Neuron (in vitro differentiated cells): ENCODE data around the gene TEX2.
"Not testable (repeated sequence)": the region's sequence is repeated elsewhere in the genome, so short reads cannot be mapped to it uniquely, and the experiment has no call there.

Experiments
- H2AFZ ChIP-seq: one replicate; pipeline ENCODE4 v1.6.1; 2013; ENCODE audit warnings: low read depth, mild to moderate bottlenecking, inconsistent platforms, low read length, moderate library complexity
- H3K27me3 ChIP-seq: one replicate; pipeline ENCODE4 v1.6.1; 2013; ENCODE audit warnings: low read length; ENCODE audit not compliant: insufficient read depth
- H3K36me3 ChIP-seq: one replicate; pipeline ENCODE4 v1.6.1; 2013; ENCODE audit warnings: low read length; ENCODE audit not compliant: insufficient read depth
- H3K4me1 ChIP-seq: one replicate; pipeline ENCODE4 v1.6.1; 2013; ENCODE audit warnings: low read length; ENCODE audit not compliant: insufficient read depth
- H3K4me3 ChIP-seq: 2 replicates; pipeline ENCODE4 v1.5.1; 2013; ENCODE audit warnings: mild to moderate bottlenecking, low read length, moderate library complexity
- H3K9me3 ChIP-seq: one replicate; pipeline ENCODE4 v1.6.1; 2013; ENCODE audit warnings: low read length

The TEX2 gene

GRCh38 chr17:64174686-64175456 is 88.2 kb downstream of the TEX2 start:
- no peaks in the 10 kb centered on the region for H3K4me1 ChIP-seq
- H2AFZ ChIP-seq = no peak overlapping the region
- H3K9me3 ChIP-seq = no peaks in the 10 kb centered on the region
- no peak overlapping the region for H3K4me3 ChIP-seq
- H3K36me3 ChIP-seq = peaks cover 13% of the 10 kb centered on the region
- no peaks in the 10 kb centered on the region for H3K27me3 ChIP-seq

- Histone ChIP-seq H3K27me3 (no peaks in the 10 kb centered on the region), H3K4me3 (no peak overlapping the region), H3K36me3 (peaks cover 13% of the 10 kb centered on the region), H3K9me3 (no peaks in the 10 kb centered on the region), H2AFZ (no peak overlapping the region), H3K4me1 (no peaks in the 10 kb centered on the region)
These were observed 89.4 kb downstream of the TEX2 start for GRCh38 chr17:64173646-64174045.

GRCh38 chr17:64172510-64172909 is 90.5 kb downstream of the TEX2 start:
- Histone ChIP-seq H3K36me3 (peaks cover 13% of the 10 kb centered on the region), H3K9me3 (no peaks in the 10 kb centered on the region), H3K4me3 (no peak overlapping the region), H3K27me3 (no peaks in the 10 kb centered on the region), H2AFZ (no peak overlapping the region), H3K4me1 (no peaks in the 10 kb centered on the region)

GRCh38 chr17:64171041-64171440 is 92.0 kb downstream of the TEX2 start:
- Histone ChIP-seq H3K9me3 (no peaks in the 10 kb centered on the region), H3K36me3 (peaks cover 12% of the 10 kb centered on the region), H3K4me3 (no peak overlapping the region), H3K27me3 (no peaks in the 10 kb centered on the region), H2AFZ (no peak overlapping the region), H3K4me1 (no peaks in the 10 kb centered on the region)

GRCh38 chr17:64170286-64170685 is 92.8 kb downstream of the TEX2 start:
- Histone ChIP-seq H3K27me3 (no peaks in the 10 kb centered on the region), H3K36me3 (peaks cover 15% of the 10 kb centered on the region), H3K4me1 (no peaks in the 10 kb centered on the region), H3K9me3 (no peaks in the 10 kb centered on the region), H3K4me3 (no peak overlapping the region), H2AFZ (no peak overlapping the region)

- not testable (repeated sequence) for H3K4me1 ChIP-seq, H3K9me3 ChIP-seq, H2AFZ ChIP-seq, H3K4me3 ChIP-seq, H3K27me3 ChIP-seq
- peaks cover 17% of the 10 kb centered on the region for H3K36me3 ChIP-seq
These were observed 95.4 kb downstream of the TEX2 start for GRCh38 chr17:64167666-64168065.

GRCh38 chr17:64166876-64167275 is 96.2 kb downstream of the TEX2 start:
- H3K27me3 ChIP-seq = no peaks in the 10 kb centered on the region
- H3K4me3 ChIP-seq = no peak overlapping the region
- no peak overlapping the region for H2AFZ ChIP-seq
- H3K4me1 ChIP-seq = no peaks in the 10 kb centered on the region
- H3K36me3 ChIP-seq = peaks cover 17% of the 10 kb centered on the region
- no peaks in the 10 kb centered on the region for H3K9me3 ChIP-seq

GRCh38 chr17:64165347-64165746 is 97.7 kb downstream of the TEX2 start:
- Histone ChIP-seq H3K9me3 (no peaks in the 10 kb centered on the region), H3K36me3 (peaks cover 11% of the 10 kb centered on the region), H3K27me3 (no peaks in the 10 kb centered on the region), H3K4me3 (no peak overlapping the region), H2AFZ (no peak overlapping the region), H3K4me1 (no peaks in the 10 kb centered on the region)

- H3K27me3 ChIP-seq = no peaks in the 10 kb centered on the region
- peaks cover 11% of the 10 kb centered on the region for H3K36me3 ChIP-seq
- no peaks in the 10 kb centered on the region for H3K9me3 ChIP-seq
- H2AFZ ChIP-seq = no peak overlapping the region
- no peak overlapping the region for H3K4me3 ChIP-seq
- no peaks in the 10 kb centered on the region for H3K4me1 ChIP-seq
These were observed 98.3 kb downstream of the TEX2 start for GRCh38 chr17:64164596-64165285.

GRCh38 chr17:64163468-64163867 is 99.6 kb downstream of the TEX2 start:
- H3K4me1 ChIP-seq = no peaks in the 10 kb centered on the region
- H3K9me3 ChIP-seq = no peaks in the 10 kb centered on the region
- H3K36me3 ChIP-seq = peaks cover 11% of the 10 kb centered on the region
- no peak overlapping the region for H2AFZ ChIP-seq
- no peak overlapping the region for H3K4me3 ChIP-seq
- no peaks in the 10 kb centered on the region for H3K27me3 ChIP-seq

GRCh38 chr17:64162554-64162953 is 100.5 kb downstream of the TEX2 start:
- Histone ChIP-seq H3K27me3 (no peaks in the 10 kb centered on the region), H3K9me3 (no peaks in the 10 kb centered on the region), H3K36me3 (peaks cover 11% of the 10 kb centered on the region), H3K4me3 (no peak overlapping the region), H3K4me1 (no peaks in the 10 kb centered on the region), H2AFZ (no peak overlapping the region)

- H3K27me3 ChIP-seq = no peaks in the 10 kb centered on the region
- no peak overlapping the region for H2AFZ ChIP-seq
- H3K36me3 ChIP-seq = peaks cover 8% of the 10 kb centered on the region
- no peaks in the 10 kb centered on the region for H3K4me1 ChIP-seq
- no peaks in the 10 kb centered on the region for H3K9me3 ChIP-seq
- no peak overlapping the region for H3K4me3 ChIP-seq
These were observed 101.5 kb downstream of the TEX2 start for GRCh38 chr17:64161380-64162176.

GRCh38 chr17:64160378-64160777 is 102.7 kb downstream of the TEX2 start:
- Histone ChIP-seq H3K27me3 (no peaks in the 10 kb centered on the region), H3K36me3 (peaks cover 5% of the 10 kb centered on the region), H3K9me3 (no peaks in the 10 kb centered on the region), H3K4me1 (no peaks in the 10 kb centered on the region), H3K4me3 (no peak overlapping the region), H2AFZ (no peak overlapping the region)
